Astrocyte of the cerebellum (primary cell): ENCODE results near the gene ADAT1.

Experiments
- DNase-seq: peaks from one replicate; pipeline ENCODE4 v3.0.0-alpha.2; 2011; ENCODE audit warnings: low read depth
- H3K4me3 ChIP-seq: 2 replicates; pipeline ENCODE4 v1.5.1; 2011; ENCODE audit warnings: mild to moderate bottlenecking, low read depth, low read length, moderate library complexity
- CTCF ChIP-seq: IDR thresholded peaks from 2 replicates; pipeline ENCODE4 v1.5.1; 2012; ENCODE audit warnings: low read length, low read depth, moderate library complexity, mild to moderate bottlenecking; ENCODE audit errors: missing control alignments
- in situ Hi-C: cut with HindIII; loops from 2 replicates; pipeline ENCODE4 v1.10.0; 2017; ENCODE audit warnings: low sequenced_read_pairs

ADAT1 gene

GRCh38 chr16:75570396-75571065, 52.5 kb downstream of the ADAT1 start:
- in situ Hi-C loops, result no loop called here
- H3K4me3 ChIP-seq, result no peak overlapping the region
- no peak for TF ChIP-seq CTCF
- DNase-seq, result no peak

GRCh38 chr16:75567911-75568310, 55.2 kb downstream of the ADAT1 start:
- H3K4me3 ChIP-seq, result no peak overlapping the region
- TF ChIP-seq CTCF, result no peak
- DNase-seq, result no peak
- in situ Hi-C loops, result no loop called here

GRCh38 chr16:75566758-75567255, 56.3 kb downstream of the ADAT1 start:
- in situ Hi-C loops, result no loop called here
- no peak for DNase-seq
- peak overlapping the region; percentile 99 for H3K4me3 ChIP-seq
- no peak for TF ChIP-seq CTCF

GRCh38 chr16:75566040-75566757, 56.9 kb downstream of the ADAT1 start, which contains the start of gene GABARAPL2:
Gene GABARAPL2 (plus strand): TSS chr16:75566379. CDS start chr16:75566487, 108 bp downstream.
- no peak for TF ChIP-seq CTCF
- no peak for DNase-seq
- peak within 1 kb of the TSS; percentile 99 for H3K4me3 ChIP-seq
- in situ Hi-C loops, result no loop called here

- H3K4me3 ChIP-seq, result peak overlapping the region; percentile 99
- DNase-seq, result no peak
- no peak for TF ChIP-seq CTCF
- in situ Hi-C loops, result no loop called here
These were observed 57.4 kb downstream of the ADAT1 start for GRCh38 chr16:75565640-75566039.

GRCh38 chr16:75559564-75560372, 63.3 kb downstream of the ADAT1 start:
- DNase-seq, result no peak
- no peak overlapping the region for H3K4me3 ChIP-seq
- no peak for TF ChIP-seq CTCF
- in situ Hi-C loops, result no loop called here
